Endothelial cell of umbilical vein (primary cell): ENCODE results near the gene RD3L. TPM values are rescaled to one million over a fixed set of nuclear protein-coding genes. Genes with fewer than 3 reads are reported as not detected.

Experiments used
- BruUV-seq: library from RNA; stranded (reverse); fragments of 400-500 nt; replicated peaks from 2 replicates; lab custom pipeline; 2021; lab: Mats Ljungman, UMichigan
- CTCF ChIA-PET: fragments of 300-600, 350-600 bp; sonication (Branson Sonifier 250); formaldehyde crosslinking; loops from one replicate; lab custom pipeline; 2021; ENCODE audit warnings: antibody characterized with exemption, inconsistent platforms; lab: Charles Lee
- POLR2A ChIA-PET: fragments of 300-600, 350-600 bp; sonication (Branson Sonifier 250); formaldehyde crosslinking; loops from one replicate; lab custom pipeline; 2021; ENCODE audit warnings: antibody characterized with exemption, inconsistent platforms; lab: Charles Lee
- DNase-seq: peaks from one replicate; pipeline ENCODE4 v3.0.0-alpha.2; 2011; ENCODE audit warnings: low read depth, low spot score
- FAIRE-seq: peaks from 2 replicates; lab custom pipeline; 2011; peaks lifted over from hg19 to GRCh38; lab: Jason Lieb, UNC
- H2AFZ ChIP-seq: 2 replicates; pipeline ENCODE4 v1.6.0; 2012; ENCODE audit warnings: low read depth, low read length, control low read depth, inconsistent platforms
- H3K27ac ChIP-seq: 2 replicates; pipeline ENCODE4 v1.5.1; 2011; ENCODE audit warnings: low read depth, mild to moderate bottlenecking, control low read depth, low read length, moderate library complexity; ENCODE audit not compliant: insufficient read depth
- H3K27me3 ChIP-seq, 2 experiments: 2 replicates each; pipeline versions ENCODE4 v1.6.0 to v1.6.1; 2011; ENCODE audit warnings: low read length in 2 of 2, mixed read lengths in 1 of 2; ENCODE audit not compliant: control insufficient read depth in 2 of 2, insufficient read depth in 2 of 2
- H3K36me3 ChIP-seq, 2 experiments: 2 replicates in 1 of 2; 3 replicates in 1 of 2; pipeline ENCODE4 v1.5.1; 2011; ENCODE audit warnings: low read length in 2 of 2, mild to moderate bottlenecking in 1 of 2, moderate library complexity in 1 of 2; ENCODE audit not compliant: control insufficient read depth in 2 of 2, insufficient read depth in 2 of 2; ENCODE audit errors: extremely low read depth in 1 of 2
- H3K4me1 ChIP-seq: 3 replicates; pipeline ENCODE4 v1.5.1; 2011; ENCODE audit warnings: mild to moderate bottlenecking, low read length; ENCODE audit not compliant: control insufficient read depth, insufficient read depth; ENCODE audit errors: extremely low read depth
- H3K4me2 ChIP-seq: 2 replicates; pipeline ENCODE4 v1.6.1; 2011; ENCODE audit warnings: low read length, control low read depth, mixed read lengths; ENCODE audit not compliant: insufficient read depth
- H3K4me3 ChIP-seq, 3 experiments: fragments of 200-600 bp in 1 of 3; sonication (generic), shearing (Covaris generic) in 1 of 3; replicated peaks in 1 of 3; 2 replicates each; pipeline ENCODE4 v1.5.1; 2011 to 2016; ENCODE audit warnings: control low read depth in 3 of 3, low read length in 3 of 3, mild to moderate bottlenecking in 2 of 3, inconsistent platforms in 1 of 3, low read depth in 1 of 3, moderate library complexity in 1 of 3; ENCODE audit not compliant: insufficient read depth in 1 of 3
- H3K79me2 ChIP-seq: 2 replicates; pipeline ENCODE4 v1.6.0; 2012; ENCODE audit warnings: low read length, inconsistent platforms; ENCODE audit not compliant: control insufficient read depth, insufficient read depth
- H3K9ac ChIP-seq: replicated peaks from 2 replicates; pipeline ENCODE3; 2011; ENCODE audit warnings: low read length, control low read depth; ENCODE audit not compliant: insufficient read depth; ENCODE audit errors: extremely low read depth
- H3K9me1 ChIP-seq: replicated peaks from 3 replicates; pipeline ENCODE4 v1.6.0; 2011; ENCODE audit warnings: mild to moderate bottlenecking, low read length; ENCODE audit not compliant: control insufficient read depth, insufficient read depth; ENCODE audit errors: extremely low read depth
- H3K9me3 ChIP-seq: replicated peaks from 2 replicates; pipeline ENCODE4 v1.5.1; 2012; ENCODE audit warnings: low read length, inconsistent platforms; ENCODE audit not compliant: control insufficient read depth, insufficient read depth
- H4K20me1 ChIP-seq: replicated peaks from 2 replicates; pipeline ENCODE3; 2011; ENCODE audit warnings: mild to moderate bottlenecking, low read length; ENCODE audit not compliant: control insufficient read depth, insufficient read depth; ENCODE audit errors: extremely low read depth
- EZH2 ChIP-seq: IDR thresholded peaks from 2 replicates; pipeline ENCODE4 v1.6.1; 2012; ENCODE audit warnings: borderline replicate concordance, low read depth, mild to moderate bottlenecking, moderate library complexity, low read length, inconsistent platforms; ENCODE audit not compliant: severe bottlenecking
- FOS ChIP-seq: IDR thresholded peaks from 2 replicates; pipeline ENCODE4 v1.6.1; 2011; ENCODE audit warnings: mild to moderate bottlenecking, low read length, moderate library complexity, borderline replicate concordance; ENCODE audit not compliant: insufficient read depth
- GATA2 ChIP-seq: IDR thresholded peaks from 2 replicates; pipeline ENCODE4 v1.7.0; 2011; ENCODE audit warnings: low read depth, mild to moderate bottlenecking, moderate library complexity, mixed read lengths, low read length; ENCODE audit not compliant: insufficient read length, insufficient read depth
- JUN ChIP-seq: IDR thresholded peaks from 2 replicates; pipeline ENCODE4 v1.6.1; 2011; ENCODE audit warnings: borderline replicate concordance, low read depth; ENCODE audit not compliant: insufficient read length, insufficient read depth
- MYC ChIP-seq: IDR thresholded peaks from one replicate; pipeline ENCODE4 v1.6.1; 2011; ENCODE audit warnings: mild to moderate bottlenecking, low read depth, low read length
- POLR2A ChIP-seq: IDR thresholded peaks from 2 replicates; pipeline ENCODE4 v1.6.1; 2012; ENCODE audit warnings: low read depth, mild to moderate bottlenecking, control low read depth, low read length
- POLR2AphosphoS5 ChIP-seq: IDR thresholded peaks from 2 replicates; pipeline ENCODE4 v1.6.1; 2012; ENCODE audit warnings: low read depth, mild to moderate bottlenecking, control low read depth, low read length, moderate library complexity; ENCODE audit not compliant: insufficient read depth
- dilution Hi-C: fragments of 300-500 bp; cut with MboI; formaldehyde crosslinking; loops from one replicate; pipeline ENCODE4 v1.15.0; 2019; ENCODE audit warnings: low sequenced_read_pairs; ENCODE audit not compliant: extremely low pct_ligation_motif_present
- intact Hi-C: fragments of 100-400 bp; cut with micrococcal nuclease; formaldehyde crosslinking; loops from one replicate; pipeline ENCODE4 v1.10.0; 2022
- polyA plus RNA-seq, 4 experiments: library from polyadenylated mRNA; depleted of rRNA in 3 of 4; stranded (reverse) in 3 of 4; unstranded in 1 of 4; fragments of >200 nt; gene quantifications; 2 replicates each; pipeline versions ENCODE4 v1.2.1 to v1.2.3, GENCODE V29; 2011 to 2012; ENCODE audit warnings: missing spikeins in 1 of 4
- total RNA-seq: library from RNA; stranded (reverse); gene quantifications from 2 replicates; pipeline ENCODE4 v1.2.3, GENCODE V29; 2021
- TF ChIP-seq, protein P1 (sequence below): IDR thresholded peaks from 2 replicates; pipeline ENCODE4 v1.6.1; 2011; ENCODE audit not compliant: insufficient read depth, insufficient read length
- TF ChIP-seq, protein P2 (sequence below), 2 donors: IDR thresholded peaks; 1 replicate in 1 of 2; 2 replicates in 1 of 2; pipeline ENCODE4 v1.5.1; 2011; ENCODE audit warnings: low read length in 2 of 2, mild to moderate bottlenecking in 2 of 2, moderate library complexity in 2 of 2, control low read depth in 1 of 2, inconsistent platforms in 1 of 2, low read depth in 1 of 2; ENCODE audit not compliant: insufficient read depth in 1 of 2; ENCODE audit errors: extremely low read depth in 1 of 2

The RD3L gene
- total and polyA plus RNA-seq, 2 donors (not counting 3 experiments of a cell fraction or from before 2014, with no cell fraction given), result not detected

DNA sequence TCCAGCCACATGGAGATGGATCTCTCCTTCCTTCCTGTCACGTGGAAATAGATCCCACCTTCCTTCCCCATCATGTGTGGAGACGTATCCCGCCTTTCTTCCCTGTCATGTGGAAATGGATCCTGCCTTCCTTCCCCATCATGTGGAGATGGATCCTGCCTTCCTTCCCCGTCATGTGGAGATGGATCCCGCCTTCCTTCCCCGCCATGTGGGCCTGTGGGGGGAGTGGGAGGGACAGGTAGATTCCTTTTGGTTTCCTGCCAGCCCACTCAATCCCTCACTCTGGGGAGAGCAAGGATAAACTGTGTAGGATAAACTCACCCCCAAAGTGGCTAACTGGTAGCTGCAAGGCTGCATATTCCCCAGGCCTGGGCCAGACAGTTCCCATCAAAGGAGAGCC lies 45.8 kb downstream of the RD3L start:
- H4K20me1 ChIP-seq, result no peaks in the 10 kb centered on the region

More for the DNA sequence above, 45.8 kb downstream of the RD3L start:
- BruUV-seq, result no TSS peak
- H3K36me3 ChIP-seq, result no peaks in the 10 kb centered on the region
- H3K4me2 ChIP-seq, result no peak overlapping the region
- no peak overlapping the region for H3K4me3 ChIP-seq
- no peak for DNase-seq
- TF ChIP-seq, protein P1, sequence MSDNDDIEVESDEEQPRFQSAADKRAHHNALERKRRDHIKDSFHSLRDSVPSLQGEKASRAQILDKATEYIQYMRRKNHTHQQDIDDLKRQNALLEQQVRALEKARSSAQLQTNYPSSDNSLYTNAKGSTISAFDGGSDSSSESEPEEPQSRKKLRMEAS, result no peak
- TF ChIP-seq EZH2, result no peak
- TF ChIP-seq POLR2AphosphoS5, result no peak
- TF ChIP-seq MYC, result no peak
- TF ChIP-seq, protein P2, sequence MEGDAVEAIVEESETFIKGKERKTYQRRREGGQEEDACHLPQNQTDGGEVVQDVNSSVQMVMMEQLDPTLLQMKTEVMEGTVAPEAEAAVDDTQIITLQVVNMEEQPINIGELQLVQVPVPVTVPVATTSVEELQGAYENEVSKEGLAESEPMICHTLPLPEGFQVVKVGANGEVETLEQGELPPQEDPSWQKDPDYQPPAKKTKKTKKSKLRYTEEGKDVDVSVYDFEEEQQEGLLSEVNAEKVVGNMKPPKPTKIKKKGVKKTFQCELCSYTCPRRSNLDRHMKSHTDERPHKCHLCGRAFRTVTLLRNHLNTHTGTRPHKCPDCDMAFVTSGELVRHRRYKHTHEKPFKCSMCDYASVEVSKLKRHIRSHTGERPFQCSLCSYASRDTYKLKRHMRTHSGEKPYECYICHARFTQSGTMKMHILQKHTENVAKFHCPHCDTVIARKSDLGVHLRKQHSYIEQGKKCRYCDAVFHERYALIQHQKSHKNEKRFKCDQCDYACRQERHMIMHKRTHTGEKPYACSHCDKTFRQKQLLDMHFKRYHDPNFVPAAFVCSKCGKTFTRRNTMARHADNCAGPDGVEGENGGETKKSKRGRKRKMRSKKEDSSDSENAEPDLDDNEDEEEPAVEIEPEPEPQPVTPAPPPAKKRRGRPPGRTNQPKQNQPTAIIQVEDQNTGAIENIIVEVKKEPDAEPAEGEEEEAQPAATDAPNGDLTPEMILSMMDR (IDR thresholded peaks at IDR 0.05; ENCODE audit: extremely low read depth in 1 of 2, insufficient read depth in 1 of 2, low read depth in 1 of 2, low read length in 2 of 2), result no peak
- TF ChIP-seq JUN, result no peak
- TF ChIP-seq POLR2A, result no peak
- no peak for TF ChIP-seq FOS
- no peak for TF ChIP-seq GATA2
- no peak overlapping the region for H2AFZ ChIP-seq
- no peaks in the 10 kb centered on the region for H3K27me3 ChIP-seq
- no peak overlapping the region for H3K27ac ChIP-seq
- H3K4me1 ChIP-seq, result no peaks in the 10 kb centered on the region
- intact Hi-C loops, result no loop called here
- no peaks in the 10 kb centered on the region for H3K79me2 ChIP-seq
- dilution Hi-C loops, result no loop called here
- no peak for FAIRE-seq
- no peaks in the 10 kb centered on the region for H3K9me3 ChIP-seq
- ChIA-PET CTCF (no interaction called here), POLR2A (no interaction called here)
- no peaks in the 10 kb centered on the region for H3K9me1 ChIP-seq
- H3K9ac ChIP-seq, result no peak overlapping the region
